Measurements from ENCODE around the gene DUS1L. TPM values are rescaled to one million over a fixed set of nuclear protein-coding genes. Genes with fewer than 3 reads are reported as not detected.

DUS1L gene
- polyA plus RNA-seq, 2 of the 4 experiments (the other 2 are of a cell fraction), result 48.1 to 83.6 TPM

DNA sequence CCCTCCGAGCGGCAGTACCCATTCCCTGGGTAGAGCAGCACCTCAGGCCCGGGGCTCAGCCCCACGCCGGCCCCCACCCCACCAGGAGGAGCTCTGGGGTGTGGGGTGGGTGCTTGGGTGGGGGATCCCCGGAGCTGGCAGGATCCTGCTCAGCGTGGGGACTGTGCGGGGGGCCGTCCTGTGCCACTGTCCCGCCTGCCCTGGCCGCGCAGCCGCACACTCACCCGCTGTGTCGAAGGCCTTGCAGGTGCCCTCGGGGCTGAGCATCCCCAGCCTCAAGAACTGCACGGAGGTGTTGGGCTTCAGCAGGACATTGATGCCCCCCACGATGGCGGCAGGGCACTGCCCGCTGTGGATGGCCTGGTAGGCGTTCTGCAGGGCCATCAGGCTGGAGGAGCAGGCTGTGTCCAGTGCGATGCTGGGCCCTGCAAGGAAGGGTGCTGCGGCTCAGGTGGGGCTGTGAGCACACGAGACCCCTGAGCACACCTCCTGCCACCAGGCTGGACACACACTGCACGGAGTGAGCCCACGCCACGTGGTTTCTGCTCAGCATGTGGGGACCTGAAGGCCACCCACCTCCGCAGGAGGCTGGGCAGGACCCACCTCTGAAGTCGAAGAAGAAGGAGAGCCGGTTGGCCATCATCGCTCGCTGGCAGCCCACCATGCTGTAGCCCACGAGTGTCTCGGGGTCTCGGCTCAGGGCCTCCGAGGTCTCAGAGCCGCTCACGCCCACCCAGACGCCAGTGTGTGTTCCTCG, 27.6 kb upstream of the DUS1L start:
- TF ChIP-seq, protein P1, sequence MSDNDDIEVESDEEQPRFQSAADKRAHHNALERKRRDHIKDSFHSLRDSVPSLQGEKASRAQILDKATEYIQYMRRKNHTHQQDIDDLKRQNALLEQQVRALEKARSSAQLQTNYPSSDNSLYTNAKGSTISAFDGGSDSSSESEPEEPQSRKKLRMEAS (IDR thresholded peaks at IDR 0.05), result no peak
- TF ChIP-seq HOXA7 (CRISPR knock-in tag; IDR thresholded peaks at IDR 0.05), result no peak
- TF ChIP-seq ESRRA (IDR thresholded peaks at IDR 0.05; ENCODE audit: borderline replicate concordance, low read length), result no peak
- no peak for TF ChIP-seq MAFK (IDR thresholded peaks at IDR 0.05; ENCODE audit: partially characterized antibody)
- TF ChIP-seq, protein P2, sequence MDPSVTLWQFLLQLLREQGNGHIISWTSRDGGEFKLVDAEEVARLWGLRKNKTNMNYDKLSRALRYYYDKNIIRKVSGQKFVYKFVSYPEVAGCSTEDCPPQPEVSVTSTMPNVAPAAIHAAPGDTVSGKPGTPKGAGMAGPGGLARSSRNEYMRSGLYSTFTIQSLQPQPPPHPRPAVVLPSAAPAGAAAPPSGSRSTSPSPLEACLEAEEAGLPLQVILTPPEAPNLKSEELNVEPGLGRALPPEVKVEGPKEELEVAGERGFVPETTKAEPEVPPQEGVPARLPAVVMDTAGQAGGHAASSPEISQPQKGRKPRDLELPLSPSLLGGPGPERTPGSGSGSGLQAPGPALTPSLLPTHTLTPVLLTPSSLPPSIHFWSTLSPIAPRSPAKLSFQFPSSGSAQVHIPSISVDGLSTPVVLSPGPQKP (IDR thresholded peaks at IDR 0.05; ENCODE audit: low read depth, low read length), result no peak
- TF ChIP-seq GATA3 (IDR thresholded peaks at IDR 0.05; ENCODE audit: borderline replicate concordance), result no peak
- no peak for TF ChIP-seq SMC3 (IDR thresholded peaks at IDR 0.05)
- no peak for TF ChIP-seq CHD2 (IDR thresholded peaks at IDR 0.05; ENCODE audit: low read length, partially characterized antibody)
- TF ChIP-seq, protein P3, sequence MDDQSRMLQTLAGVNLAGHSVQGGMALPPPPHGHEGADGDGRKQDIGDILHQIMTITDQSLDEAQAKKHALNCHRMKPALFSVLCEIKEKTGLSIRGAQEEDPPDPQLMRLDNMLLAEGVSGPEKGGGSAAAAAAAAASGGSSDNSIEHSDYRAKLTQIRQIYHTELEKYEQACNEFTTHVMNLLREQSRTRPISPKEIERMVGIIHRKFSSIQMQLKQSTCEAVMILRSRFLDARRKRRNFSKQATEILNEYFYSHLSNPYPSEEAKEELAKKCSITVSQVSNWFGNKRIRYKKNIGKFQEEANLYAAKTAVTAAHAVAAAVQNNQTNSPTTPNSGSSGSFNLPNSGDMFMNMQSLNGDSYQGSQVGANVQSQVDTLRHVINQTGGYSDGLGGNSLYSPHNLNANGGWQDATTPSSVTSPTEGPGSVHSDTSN (IDR thresholded peaks at IDR 0.05), result no peak
- no peak for TF ChIP-seq KDM5A (IDR thresholded peaks at IDR 0.05)
- no peak for TF ChIP-seq MAZ (IDR thresholded peaks at IDR 0.05; ENCODE audit: borderline replicate concordance, low read depth, low read length)
- no peak for TF ChIP-seq BHLHE40 (IDR thresholded peaks at IDR 0.05; ENCODE audit: low read depth, low read length)
- TF ChIP-seq, protein P4, sequence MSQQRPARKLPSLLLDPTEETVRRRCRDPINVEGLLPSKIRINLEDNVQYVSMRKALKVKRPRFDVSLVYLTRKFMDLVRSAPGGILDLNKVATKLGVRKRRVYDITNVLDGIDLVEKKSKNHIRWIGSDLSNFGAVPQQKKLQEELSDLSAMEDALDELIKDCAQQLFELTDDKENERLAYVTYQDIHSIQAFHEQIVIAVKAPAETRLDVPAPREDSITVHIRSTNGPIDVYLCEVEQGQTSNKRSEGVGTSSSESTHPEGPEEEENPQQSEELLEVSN (IDR thresholded peaks at IDR 0.05; ENCODE audit: borderline replicate concordance, low read depth), result no peak
- TF ChIP-seq POLR2AphosphoS2 (conservative IDR thresholded peaks at IDR 0.05; ENCODE audit: low read length), result no peak
- no peak for TF ChIP-seq NR3C1 (IDR thresholded peaks at IDR 0.05)
- no peak for TF ChIP-seq HDAC2 (IDR thresholded peaks at IDR 0.05)
- no peak for TF ChIP-seq NPAS2 (CRISPR knock-in tag; IDR thresholded peaks at IDR 0.05; ENCODE audit: borderline replicate concordance)
- TF ChIP-seq, protein P5, sequence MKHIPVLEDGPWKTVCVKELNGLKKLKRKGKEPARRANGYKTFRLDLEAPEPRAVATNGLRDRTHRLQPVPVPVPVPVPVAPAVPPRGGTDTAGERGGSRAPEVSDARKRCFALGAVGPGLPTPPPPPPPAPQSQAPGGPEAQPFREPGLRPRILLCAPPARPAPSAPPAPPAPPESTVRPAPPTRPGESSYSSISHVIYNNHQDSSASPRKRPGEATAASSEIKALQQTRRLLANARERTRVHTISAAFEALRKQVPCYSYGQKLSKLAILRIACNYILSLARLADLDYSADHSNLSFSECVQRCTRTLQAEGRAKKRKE (CRISPR knock-in tag; IDR thresholded peaks at IDR 0.05; ENCODE audit: low read depth), result no peak
- peaks cover 18% of the 10 kb centered on the region for H3K4me1 ChIP-seq
- ChIA-PET CTCF (interaction anchor here (0.8 to 1.5 kb wide), 3 partner anchors 16 to 134 kb away, joined by 3 to 5 read pairs (median 4); no protein-coding TSS in a partner anchor), POLR2A (interaction anchor here (0.7 kb wide), 1 partner anchor 11 kb away, joined by 7 read pairs; no protein-coding TSS in a partner anchor)
- no peak overlapping the region for H3K4me3 ChIP-seq
- no peak overlapping the region for H3K27ac ChIP-seq
- no peak for FAIRE-seq
- no peak for DNase-seq (ENCODE audit: low read depth in 1 of 2, low spot score in 1 of 2)
- no peak for ATAC-seq
- H3K4me2 ChIP-seq, result no peak overlapping the region
- no peaks in the 10 kb centered on the region for H3K9me3 ChIP-seq
- 94% methylated on average over 31 of the region's 40 CpGs for WGBS (ENCODE audit: missing lambda C conversion rate)

DNA sequence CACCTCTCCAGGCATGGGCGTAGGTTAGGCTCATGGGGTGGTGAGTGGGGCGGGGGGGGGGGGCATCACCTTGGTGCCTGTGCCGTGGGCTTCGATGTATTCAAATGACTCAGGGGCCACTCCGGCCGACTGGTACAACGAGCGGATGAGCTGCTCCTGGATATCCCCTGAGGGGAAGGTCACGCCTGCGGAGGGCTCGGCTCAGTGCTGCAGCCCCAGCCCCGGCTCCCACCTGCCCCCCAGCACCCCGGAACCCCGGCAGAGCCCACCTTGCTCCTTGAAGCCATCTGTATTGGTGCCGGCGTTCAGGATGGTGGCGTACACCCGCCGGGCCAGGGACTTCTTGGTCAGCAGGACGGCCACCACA, 27.0 kb upstream of the DUS1L start:
- POLR2A ChIA-PET, result interaction anchor here (0.7 kb wide), 1 partner anchor 11 kb away, joined by 7 read pairs; no protein-coding TSS in a partner anchor
- Histone ChIP-seq H3K27ac (no peak overlapping the region), H3K4me1 (peaks cover 18% of the 10 kb centered on the region), H3K9me3 (no peaks in the 10 kb centered on the region), H3K4me2 (no peak overlapping the region), H3K4me3 (no peak overlapping the region)
- TF ChIP-seq TFCP2L1 (CRISPR knock-in tag; IDR thresholded peaks at IDR 0.05), result no peak
- DNase-seq (ENCODE audit: low read depth in 1 of 2, low spot score in 1 of 2) (no peak), FAIRE-seq (no peak), ATAC-seq (no peak)
- CTCF ChIA-PET, result interaction anchor here (0.8 to 3.0 kb wide), 4 partner anchors 16 to 133 kb away, joined by 3 to 16 read pairs (median 4); partner anchors contain the start of gene RAC3
- 90% methylated on average over 6 of the region's 20 CpGs for WGBS (ENCODE audit: missing lambda C conversion rate)
